Putamen (tissue), 1 donor: ENCODE data around the gene ZSWIM5.
"Not testable (repeated sequence)": the region's sequence is repeated elsewhere in the genome, so short reads cannot be mapped to it uniquely, and the experiment has no call there.

Experiments used
- DNase-seq: peaks from one replicate; pipeline ENCODE4 v3.0.0-alpha.2; 2016; ENCODE audit warnings: low spot score

ZSWIM5 gene

DNA sequence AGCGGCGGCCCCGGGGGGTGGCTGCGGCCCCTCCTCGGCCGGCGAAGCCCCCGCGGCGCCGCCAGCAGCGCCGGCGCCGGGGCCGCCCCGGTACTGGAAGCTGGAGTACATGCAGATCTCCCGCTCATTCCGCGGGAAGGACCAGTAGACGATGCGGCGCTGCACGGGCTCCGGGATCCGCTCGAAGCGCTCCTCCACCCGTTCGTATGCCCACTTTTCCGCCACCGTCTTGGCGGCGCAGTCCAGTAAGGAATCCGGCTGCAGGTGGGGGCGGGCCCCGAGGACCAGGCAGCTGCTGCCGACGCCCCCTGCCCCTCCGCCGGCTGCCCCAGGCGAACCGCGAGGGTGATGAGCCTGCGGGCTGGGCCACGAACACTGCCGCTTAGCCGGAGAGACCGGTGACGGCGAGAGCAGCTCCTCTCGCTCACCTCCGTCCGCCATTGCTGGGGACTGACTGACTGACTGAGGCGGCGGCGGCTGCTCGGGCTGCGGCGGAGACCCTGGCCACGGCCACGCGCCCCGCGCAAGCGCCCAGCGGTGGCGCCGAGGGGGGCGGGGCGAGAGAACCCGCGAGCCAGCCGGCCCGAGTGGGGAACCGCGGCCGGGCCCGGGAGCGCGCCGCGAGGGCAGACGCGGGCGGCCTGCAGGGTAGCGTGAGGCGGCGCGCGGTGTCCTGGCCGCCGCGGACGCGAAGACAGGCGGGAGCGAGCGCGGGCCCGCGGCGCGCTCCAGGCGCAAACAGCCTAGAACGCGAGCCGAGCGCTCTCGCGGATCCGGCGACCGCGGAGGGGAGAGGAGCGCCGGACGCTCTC, at the start of gene ZSWIM5:
Gene ZSWIM5 (minus strand): TSS at position 696 of the 812 bp plus-strand sequence. CDS start 255 bp downstream, at position 441.
- DNase-seq, result peak; percentile 87

DNA sequence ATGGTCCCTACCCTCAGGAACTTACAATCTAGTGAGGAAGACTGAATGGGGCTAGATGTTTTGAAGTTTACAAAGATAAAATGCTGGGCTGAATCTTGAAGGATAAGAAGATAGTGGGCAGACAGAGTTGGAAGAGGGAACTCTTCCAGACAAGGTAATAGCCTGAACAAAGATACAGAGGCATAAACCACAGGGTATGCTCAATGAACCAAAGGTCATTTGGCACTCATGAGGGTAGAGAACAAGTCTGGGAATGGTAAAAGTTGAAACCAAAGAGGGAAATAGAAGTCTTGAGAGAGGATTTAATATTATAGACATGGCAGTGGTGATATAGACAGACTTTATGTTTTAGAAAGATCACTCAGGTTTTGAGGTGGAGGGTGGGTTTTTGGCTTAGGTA, 48.1 kb upstream of the ZSWIM5 start:
- DNase-seq, result no peak

DNA sequence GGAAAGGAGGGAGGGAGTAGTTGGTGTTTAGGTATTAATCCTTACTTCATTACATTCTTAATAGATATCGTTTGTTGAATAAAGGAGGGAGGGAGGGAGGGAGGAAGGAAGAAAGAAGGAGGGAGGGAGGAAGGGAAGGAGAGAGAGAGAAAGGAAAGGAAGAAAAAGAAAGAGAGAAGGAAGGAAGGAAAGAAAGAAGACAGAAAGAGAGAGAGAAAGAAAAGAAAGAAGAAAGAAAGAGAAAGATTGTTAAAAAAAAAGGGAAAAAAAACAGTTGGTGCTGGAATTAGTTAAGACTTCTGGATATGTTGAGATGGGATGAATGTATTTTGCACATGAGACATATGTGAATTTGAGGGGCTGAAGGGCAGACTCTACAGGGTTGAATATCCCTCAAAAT, 44.1 kb upstream of the ZSWIM5 start:
- DNase-seq, result no peak

DNA sequence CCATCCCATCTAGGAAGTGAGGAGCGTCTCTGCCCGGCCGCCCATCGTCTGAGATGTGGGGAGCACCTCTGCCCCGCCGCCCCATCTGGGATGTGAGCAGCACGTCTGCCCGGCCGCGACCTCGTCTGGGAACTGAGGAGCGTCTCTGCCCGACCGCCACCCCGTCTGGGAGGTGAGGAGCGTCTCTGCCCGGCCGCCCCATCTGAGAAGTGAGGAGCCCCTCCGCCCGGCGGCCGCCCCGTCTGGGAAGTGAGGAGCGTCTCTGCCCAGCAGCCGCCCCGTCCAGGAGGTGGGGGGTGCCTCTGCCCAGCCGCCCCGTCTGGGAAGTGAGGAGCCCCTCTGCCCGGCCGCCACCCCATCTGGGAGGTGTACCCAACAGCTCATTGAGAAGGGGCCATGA, 41.6 kb upstream of the ZSWIM5 start:
- not testable (repeated sequence) for DNase-seq

DNA sequence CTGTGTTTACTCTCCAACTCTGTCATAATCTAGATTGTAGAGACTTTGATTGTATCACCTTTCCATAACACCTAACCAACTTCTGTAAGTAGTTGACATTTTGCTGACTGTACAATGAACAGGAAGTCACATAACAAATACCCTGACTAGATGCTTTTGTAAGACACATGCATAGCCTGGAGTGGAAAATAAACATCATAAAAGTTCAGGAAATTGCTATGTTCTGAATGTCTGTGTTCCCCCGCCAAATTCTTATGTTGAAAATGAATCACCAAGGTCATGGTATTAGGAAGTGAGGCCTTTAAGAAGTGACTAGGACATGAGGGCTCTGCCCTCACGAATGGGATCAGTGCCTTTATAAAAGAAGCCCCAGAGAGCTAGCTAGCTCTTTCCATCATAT, 40.4 kb upstream of the ZSWIM5 start:
- no peak for DNase-seq

DNA sequence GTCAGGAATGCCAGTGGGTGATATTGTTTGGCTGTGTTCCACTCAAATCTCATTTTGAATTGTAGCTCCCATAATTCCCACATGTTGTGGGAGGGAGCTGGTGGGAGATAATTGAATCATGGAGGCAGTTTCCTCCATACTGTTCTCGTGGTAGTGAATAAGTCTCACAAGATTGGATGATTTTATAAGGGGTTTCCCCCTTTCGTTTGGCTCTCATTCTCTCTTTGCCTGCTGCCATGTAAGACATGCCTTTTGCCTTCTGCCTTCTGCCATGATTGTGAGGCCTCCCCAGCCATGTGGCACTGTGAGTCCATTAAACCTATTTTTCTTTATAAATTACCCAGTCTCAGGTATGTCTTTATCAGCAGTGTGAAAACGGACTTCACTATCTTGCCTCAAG, 40.0 kb upstream of the ZSWIM5 start:
- DNase-seq, result not testable (repeated sequence)

DNA sequence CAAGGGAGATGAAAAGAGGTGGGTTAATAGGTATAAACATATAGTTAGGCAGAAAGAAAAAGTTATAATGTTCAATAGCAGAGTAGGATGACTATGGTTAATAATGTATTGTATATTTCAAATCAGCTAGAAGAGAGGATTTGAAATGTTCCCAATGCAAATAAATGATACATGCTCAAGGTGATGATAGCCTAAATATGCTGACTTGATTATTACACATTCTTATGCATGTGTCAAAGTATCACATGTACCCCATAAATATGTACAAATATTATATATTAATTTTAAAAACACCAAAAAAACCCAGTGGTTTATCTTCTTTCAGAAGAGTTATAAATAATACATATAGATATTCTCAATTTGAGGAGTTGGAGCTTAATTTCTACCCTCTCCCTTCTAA, 38.3 kb upstream of the ZSWIM5 start:
- no peak for DNase-seq

DNA sequence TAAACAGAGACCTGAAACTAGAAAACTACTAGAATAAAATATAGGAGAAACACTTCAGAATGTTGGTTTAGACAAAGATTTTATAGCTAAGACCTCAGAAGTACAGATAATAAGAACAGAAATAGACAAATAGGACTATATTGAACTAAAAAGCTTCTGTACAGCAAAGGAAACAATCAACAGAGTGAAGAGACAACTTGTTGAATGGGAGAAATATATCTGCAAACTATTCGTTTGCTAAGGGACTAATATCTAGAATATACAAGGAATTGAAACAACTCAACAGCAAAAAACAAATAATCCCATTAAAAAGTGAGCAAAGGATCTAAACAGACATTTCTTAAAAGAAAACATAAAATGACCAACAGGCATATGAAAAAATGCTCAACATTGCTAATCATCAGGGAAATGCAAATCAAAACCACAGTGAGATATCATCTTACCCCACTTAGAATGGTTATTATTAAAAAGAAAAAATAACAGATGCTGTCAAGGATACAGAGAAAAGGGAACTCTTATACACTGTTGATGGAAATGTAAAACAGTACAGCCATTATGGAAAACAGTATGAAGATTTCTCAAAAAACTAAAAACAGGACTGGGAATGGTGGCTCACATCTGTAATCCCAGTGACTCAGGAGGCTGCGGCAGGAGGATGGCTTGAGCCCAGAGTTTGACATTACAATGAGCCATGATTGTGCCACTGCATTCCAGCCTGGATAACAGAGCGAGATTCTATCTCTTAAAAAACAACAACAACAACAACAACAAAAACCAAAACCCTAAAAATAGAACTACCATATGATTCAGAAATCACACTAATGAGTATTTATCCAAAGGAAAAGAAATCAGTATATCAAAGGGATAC, 37.3 kb upstream of the ZSWIM5 start:
- DNase-seq, result no peak

DNA sequence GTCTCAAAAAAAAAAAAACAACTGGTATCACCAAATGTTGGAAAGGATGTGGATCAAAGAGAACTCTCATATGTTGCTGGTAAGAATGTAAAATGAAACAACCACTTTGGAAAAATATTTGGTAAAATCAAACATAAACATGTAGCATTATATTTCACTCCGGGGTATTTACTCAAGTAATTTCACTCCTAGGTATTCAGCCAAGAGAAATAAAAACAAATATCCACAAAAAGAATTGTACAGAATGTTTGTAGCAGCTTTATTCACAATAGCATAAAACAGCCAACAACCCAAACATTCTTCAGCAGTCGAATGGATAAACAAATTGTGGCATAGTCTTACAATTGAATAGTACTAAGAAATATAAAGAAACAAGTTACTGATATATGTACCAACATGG, 32.4 kb upstream of the ZSWIM5 start:
- DNase-seq, result no peak

DNA sequence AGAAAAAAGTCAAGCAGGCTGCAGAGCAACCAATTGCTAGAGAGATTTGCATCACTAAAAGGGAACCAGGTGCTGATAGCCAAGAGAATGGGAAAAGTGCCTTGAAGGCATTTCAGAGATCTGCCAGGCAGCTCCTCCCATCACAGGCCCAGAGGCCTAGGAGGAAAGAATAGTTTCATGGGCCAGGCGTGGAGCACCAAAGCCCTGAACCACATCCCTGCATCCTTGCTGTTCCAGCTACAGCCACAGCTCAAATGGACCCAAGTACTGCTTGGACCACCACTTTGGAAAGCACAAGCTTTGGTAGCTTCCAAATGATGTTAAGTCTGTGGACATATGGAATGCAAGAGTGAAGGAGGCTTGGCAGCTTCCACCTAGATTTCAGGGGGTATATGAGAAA, 29.7 kb upstream of the ZSWIM5 start:
- no peak for DNase-seq

DNA sequence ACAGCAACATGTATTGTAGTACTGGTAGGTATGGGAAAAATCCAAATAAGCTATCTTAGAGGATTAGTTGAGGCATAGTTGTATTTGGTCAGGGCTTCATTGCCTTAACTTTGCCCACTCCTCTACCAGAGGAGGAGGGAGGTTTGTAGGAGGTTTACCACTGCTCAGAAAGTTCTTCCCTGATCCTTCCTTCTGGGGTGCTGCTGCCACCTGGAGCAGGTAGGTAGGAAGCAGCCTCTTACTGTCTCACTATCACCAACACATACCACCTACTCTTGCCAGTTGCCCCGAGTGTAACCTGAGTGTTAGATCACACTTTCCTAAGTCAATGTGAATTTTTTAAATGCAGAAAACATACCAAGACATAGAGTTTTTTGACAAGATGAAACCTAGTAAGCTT, 24.1 kb upstream of the ZSWIM5 start:
- DNase-seq, result no peak

DNA sequence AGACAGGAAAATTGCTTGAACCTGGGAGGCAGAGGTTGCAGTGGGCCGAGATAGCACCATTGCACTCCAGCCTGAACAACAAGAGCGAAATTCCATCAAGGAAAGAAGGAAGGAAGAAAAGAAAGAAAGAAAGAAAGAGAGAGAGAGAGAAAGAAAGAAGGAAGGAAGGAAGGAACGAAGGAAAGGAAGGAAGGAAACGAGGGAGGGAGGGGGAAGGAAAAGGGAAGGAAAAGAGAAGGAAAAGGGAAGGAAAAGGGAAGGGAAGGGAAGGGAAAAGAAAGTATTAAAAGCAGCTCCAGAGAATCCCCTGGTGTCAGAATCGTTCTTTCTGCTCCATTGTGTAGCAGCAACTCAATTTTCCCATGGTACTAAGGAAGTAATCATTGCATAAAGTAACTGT, 19.2 kb upstream of the ZSWIM5 start:
- no peak for DNase-seq

DNA sequence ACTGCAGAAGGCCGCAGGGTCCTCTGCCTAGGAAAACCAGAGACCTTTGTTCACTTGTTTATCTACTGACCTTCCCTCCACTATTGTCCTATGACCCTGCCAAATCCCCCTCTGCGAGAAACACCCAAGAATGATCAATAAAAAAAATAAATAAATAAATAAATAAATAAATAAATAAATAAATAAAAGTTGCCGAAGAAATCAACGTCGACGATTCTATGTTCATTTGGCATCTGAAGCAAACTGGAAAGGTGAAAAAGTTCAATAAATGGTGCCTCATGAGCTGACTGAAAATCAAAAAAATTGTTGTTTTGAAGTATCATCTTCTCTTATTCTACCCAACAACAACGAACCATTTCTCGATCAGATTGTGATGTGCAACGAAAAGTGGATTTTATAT, 17.3 kb upstream of the ZSWIM5 start:
- not testable (repeated sequence) for DNase-seq

DNA sequence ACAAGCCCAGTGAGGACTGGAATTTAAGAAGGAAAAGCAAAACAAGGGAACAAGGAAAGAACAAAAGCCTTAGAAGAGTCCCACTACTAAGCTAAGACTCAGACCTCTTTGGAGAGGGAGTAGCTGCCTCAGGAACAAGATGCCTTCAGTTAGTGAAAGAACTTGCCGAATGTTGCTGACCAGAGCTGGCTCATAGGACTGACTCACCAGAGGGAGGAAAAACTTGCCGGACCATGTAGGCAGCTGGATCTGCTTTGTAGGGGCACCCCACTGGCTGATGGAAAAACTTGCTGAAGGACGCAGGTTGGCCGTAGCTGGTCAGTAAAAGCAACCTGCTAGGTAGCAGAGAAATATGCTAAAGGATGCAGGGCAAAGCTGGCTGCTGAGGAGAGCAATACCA, 15.3 kb upstream of the ZSWIM5 start:
- DNase-seq, result no peak

DNA sequence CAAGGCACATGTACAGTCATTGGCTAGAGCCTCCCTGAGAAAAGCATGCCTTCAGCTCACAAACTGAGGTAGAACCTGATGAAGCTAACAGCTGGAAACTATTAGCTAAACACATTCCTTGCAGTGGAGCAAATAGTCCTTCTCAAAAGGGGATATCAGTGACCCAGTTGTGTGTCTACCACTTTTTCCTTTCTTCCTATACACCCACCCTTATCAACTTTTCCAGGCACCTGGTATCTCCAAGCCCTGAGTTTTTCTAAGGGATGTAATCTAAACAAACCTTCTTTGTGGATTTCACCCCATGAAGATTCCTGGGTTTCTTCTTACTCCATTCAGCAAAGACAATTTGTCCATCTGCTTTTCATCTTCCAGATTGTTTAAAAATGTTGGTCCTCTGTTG, 10.5 kb upstream of the ZSWIM5 start:
- no peak for DNase-seq

DNA sequence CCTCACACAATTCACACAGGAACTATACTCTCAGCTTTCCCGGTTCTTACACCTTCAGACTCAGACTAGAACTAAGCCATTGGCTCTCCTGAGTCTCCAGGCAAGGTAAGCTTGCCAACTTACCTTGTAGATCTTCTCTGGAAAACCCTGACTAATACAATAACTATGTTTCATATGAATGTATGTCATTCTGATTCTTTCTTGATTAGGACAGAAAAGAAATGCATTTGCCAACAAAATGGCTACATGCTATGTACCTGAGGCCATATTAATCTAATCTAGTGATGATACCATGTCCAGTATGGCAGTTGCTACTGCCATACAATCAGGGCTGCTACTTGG, 9.8 kb upstream of the ZSWIM5 start:
- no peak for DNase-seq

DNA sequence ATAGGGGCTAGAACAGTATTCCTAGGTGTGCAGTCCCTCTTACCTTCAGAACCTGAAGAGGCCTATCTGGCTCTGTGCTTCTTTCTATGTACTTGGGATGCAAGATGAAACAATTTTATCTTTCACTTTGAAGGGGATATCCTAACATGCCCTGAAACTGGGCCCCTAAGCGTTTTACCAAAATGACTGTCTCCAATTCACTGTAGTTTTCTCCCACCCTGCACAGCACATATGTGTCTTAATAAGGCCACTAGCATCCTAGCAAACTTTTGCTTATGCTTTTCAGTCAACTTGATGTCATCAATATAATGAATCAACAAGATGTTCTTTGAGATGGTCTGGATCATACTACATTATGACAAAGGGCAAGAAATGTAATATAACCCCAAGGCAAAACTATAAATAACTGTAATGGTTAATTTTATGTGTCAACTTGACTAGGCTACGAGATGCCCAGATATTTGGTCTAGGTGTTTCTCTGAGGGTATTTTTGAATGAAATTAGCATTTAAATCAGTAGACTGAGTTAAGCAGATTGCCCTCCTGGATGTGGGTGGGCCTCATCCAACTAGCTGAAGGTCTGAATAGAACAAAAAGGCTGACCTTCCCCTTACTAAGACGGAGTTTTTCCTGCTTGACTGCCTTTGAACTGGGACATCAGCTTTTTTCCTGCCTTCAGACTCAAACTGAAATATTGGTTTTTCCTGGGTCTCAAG, 9.2 kb upstream of the ZSWIM5 start:
- DNase-seq, result no peak

DNA sequence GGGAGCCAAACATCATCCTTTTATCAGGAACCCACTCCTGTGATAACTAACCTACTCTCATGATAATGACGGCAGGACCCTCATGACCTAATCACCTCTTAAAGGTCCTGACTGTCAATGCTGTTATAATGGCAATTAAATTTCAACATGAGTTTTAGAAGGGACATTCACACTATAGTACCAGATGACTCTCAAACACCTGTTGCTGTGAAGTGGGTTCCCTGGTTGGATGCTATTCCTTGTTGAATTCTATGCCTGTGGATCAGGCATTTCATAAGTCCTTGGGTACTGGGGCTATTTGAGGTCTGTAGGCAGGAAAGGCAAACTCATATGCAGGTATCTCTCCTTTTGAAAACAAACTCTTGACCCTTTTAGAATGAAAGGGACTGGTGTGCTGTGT, 7.5 kb upstream of the ZSWIM5 start:
- DNase-seq, result no peak

DNA sequence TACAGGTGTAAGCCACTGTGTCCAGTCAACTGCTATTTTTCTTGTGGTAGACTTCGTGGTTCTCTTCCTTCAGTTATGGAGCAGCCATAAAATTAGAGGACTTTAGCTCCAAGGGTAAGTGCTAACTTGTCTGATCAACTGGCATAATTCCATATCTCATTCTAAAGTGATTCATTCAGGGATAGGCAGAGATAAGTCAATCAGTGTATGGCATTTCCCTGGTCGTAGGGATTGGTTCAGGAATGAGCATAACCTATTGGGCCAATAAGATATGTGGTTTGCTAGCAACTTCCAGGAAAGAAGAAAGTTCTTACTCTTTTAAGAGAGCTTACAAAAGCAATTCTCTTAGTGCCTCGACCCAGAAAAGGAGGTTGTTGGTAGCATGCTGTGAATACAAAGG, 4.7 kb upstream of the ZSWIM5 start:
- no peak for DNase-seq

DNA sequence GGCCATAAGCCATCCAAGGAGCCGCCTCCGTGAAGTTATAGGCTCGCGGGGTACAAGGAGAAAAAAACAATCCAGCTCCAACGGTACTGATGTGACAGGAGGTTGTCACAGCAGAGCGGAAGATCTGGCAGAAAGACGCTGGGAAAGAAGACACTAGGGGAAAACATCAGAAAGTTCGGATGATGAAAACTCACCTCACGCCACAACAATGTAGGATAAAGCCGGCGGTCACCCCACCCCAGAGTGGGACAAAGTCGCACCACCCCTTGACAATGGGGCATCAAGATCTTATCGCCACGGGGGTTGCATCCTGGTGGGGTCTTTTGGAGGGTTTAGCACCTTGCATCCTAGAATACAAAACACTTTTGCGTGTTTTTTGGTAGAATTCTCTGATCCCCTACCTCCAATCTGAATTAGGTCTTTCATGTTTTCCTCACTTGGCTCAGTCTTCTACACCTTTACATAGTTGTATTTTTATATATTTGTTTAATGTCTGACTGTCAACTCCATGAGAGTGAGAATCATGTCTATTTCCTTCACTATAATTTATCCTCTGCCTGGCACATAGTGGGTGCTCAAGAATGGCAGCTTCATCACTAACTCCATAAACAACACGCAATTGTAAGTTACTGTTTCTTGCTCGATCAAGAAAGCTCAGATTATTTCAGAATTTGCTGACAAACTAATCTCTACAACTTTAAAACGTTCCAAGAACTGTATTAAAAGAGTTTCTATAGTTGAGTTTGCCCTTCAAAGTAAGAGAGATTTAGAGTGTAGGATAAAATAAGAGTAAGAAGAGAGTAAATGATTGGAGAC, 611 bp upstream of the ZSWIM5 start:
- DNase-seq, result no peak

DNA sequence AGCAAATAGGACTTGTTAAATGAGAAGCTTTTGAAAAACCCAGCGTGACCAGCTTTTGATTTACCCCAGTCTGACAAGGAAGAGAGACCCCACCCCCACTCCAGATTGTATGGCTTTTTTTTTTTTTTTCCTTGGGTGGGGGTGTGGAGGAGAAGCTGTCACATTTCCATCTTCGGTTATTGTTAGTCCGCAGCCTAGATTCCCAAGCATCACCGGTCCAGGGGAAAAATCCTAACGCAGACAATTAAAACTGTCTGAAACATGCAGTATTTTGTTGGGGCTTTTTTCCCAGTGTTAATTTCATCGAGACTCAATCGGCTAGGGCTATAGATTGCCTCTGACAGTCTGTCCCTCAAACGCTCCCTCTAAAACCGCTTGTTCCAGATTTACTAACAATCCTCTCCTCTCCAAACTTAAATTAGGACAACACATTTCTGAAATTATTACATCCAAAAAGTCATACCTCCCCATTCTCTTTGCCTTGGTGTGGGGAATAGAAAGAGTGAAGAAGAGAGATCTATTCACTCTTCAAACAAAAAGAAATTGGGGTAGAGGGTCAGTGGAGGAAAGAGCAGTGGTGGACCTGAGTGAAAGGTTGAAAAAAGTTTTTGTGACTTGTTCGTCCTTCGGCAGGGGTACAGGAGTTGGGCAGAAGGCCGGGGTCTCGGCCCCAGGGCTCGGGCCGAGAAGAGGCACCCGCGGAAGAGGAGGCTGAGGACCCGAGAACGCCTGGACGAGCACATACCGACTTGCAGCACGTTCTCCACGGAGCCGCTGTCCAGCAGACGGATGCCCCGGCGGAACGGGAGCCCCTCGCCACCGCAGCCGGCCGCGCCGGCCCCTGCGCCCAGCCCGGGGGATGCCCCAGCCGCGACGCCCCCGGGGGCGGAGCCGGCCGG, 1.1 kb downstream of the ZSWIM5 start:
- peak; percentile 29 for DNase-seq
